GM19023 (cell line): ENCODE results near the gene SMIM10.
"Not testable (repeated sequence)": the region's sequence is repeated elsewhere in the genome, so short reads cannot be mapped to it uniquely, and the experiment has no call there.

Source experiments
- ATAC-seq: cut with Tn5 transposase; IDR thresholded peaks from one replicate; pipeline ENCODE4 v1.9.1; 2021; ENCODE audit warnings: mild to moderate bottlenecking, moderate library complexity; ENCODE audit not compliant: unreplicated experiment

Gene SMIM10

GRCh38 chrX:135009838-135010237 lies 19.0 kb downstream of the SMIM10 start:
- no peak for ATAC-seq

- ATAC-seq: no peak
These were observed 20.1 kb downstream of the SMIM10 start for GRCh38 chrX:135010921-135011320.

- ATAC-seq: no peak
These were observed 24.9 kb downstream of the SMIM10 start for GRCh38 chrX:135015523-135016245.

GRCh38 chrX:135019890-135020289 lies 29.1 kb downstream of the SMIM10 start:
- ATAC-seq: not testable (repeated sequence)

- not testable (repeated sequence) for ATAC-seq
These were observed 33.0 kb downstream of the SMIM10 start for GRCh38 chrX:135023791-135024190.

- no peak for ATAC-seq
These were observed 33.7 kb downstream of the SMIM10 start for GRCh38 chrX:135024526-135024925.

GRCh38 chrX:135030207-135030963 lies 39.6 kb downstream of the SMIM10 start:
- ATAC-seq: not testable (repeated sequence)

- not testable (repeated sequence) for ATAC-seq
These were observed 50.6 kb downstream of the SMIM10 start for GRCh38 chrX:135041149-135042123.
